OCI-LY3 (cell line): ENCODE data around the gene NAT8L.

Experiments
- EZH2phosphoT487 ChIP-seq: fragments of 200-600 bp; shearing (Covaris generic); IDR thresholded peaks from 2 replicates; pipeline ENCODE4 v1.6.1; 2018; ENCODE audit warnings: antibody characterized with exemption, mixed run types, low read depth
- TF ChIP-seq, protein P1 (sequence below): fragments of 200-600, 300-600 bp; sonication (generic); IDR thresholded peaks from 2 replicates; pipeline ENCODE4 v1.5.1; 2014; ENCODE audit warnings: antibody characterized with exemption, low read length, low read depth

DNA sequence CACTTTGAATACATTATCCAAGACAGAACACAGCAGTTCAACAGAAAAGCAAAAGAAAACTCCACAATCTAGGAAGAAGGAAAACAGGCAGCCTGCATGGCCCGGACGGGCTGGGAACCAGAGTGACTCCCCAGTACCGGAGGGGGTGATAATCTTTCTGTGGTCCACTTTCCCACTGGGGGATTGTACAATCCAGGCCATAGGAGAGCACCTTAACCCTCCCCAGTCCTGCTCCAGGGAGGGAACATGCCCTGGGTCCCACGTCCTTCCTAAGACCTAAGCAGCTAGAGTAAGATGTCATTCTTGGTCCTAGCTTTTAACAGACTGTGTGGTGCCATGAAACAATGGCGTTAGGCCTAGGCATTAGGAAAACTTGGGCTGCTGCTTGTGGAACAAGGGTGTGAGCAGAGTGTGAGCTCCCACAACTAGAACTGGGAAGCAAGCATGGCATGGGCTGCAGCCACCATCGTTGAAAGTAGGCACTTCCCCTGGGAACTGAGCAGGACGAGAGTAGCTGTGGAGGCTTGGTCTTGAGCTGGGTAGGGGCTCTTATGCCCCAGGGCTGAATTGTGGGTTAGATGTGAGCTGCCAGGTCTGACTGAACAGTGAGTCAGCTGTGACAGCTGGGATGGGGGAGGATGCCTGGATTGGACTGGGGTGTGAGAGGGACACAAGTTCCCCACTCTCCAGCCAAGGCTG lies 42.4 kb downstream of the NAT8L start:
- TF ChIP-seq, protein P1, sequence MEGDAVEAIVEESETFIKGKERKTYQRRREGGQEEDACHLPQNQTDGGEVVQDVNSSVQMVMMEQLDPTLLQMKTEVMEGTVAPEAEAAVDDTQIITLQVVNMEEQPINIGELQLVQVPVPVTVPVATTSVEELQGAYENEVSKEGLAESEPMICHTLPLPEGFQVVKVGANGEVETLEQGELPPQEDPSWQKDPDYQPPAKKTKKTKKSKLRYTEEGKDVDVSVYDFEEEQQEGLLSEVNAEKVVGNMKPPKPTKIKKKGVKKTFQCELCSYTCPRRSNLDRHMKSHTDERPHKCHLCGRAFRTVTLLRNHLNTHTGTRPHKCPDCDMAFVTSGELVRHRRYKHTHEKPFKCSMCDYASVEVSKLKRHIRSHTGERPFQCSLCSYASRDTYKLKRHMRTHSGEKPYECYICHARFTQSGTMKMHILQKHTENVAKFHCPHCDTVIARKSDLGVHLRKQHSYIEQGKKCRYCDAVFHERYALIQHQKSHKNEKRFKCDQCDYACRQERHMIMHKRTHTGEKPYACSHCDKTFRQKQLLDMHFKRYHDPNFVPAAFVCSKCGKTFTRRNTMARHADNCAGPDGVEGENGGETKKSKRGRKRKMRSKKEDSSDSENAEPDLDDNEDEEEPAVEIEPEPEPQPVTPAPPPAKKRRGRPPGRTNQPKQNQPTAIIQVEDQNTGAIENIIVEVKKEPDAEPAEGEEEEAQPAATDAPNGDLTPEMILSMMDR: no peak
- TF ChIP-seq EZH2phosphoT487: no peak
